CD4-positive, alpha-beta T cell (primary cell): ENCODE results near the gene SMYD3. TPM values are rescaled to one million over a fixed set of nuclear protein-coding genes. Genes with fewer than 3 reads are reported as not detected.

Experiments
- ATAC-seq: fragments of 200-7000 bp; cut with Tn5 transposase; one replicate; pipeline ENCODE4 v1.10.0; 2022; ENCODE audit warnings: mild to moderate bottlenecking; ENCODE audit not compliant: poor library complexity
- CTCF ChIA-PET: fragments of 350-600 bp; sonication (Branson Sonifier 250); formaldehyde crosslinking; loops from one replicate; lab custom pipeline; 2021; ENCODE audit warnings: antibody characterized with exemption, inconsistent platforms; lab: Charles Lee
- POLR2A ChIA-PET: fragments of 350-600 bp; sonication (Branson Sonifier 250); formaldehyde crosslinking; loops from one replicate; lab custom pipeline; 2021; ENCODE audit warnings: antibody characterized with exemption, inconsistent platforms; lab: Charles Lee
- DNase-seq, 14 experiments: peaks; one replicate each; pipeline ENCODE4 v3.0.0-alpha.2; 2013 to 2020; ENCODE audit warnings: mixed read lengths in 2 of 14
- H3K27ac ChIP-seq, 2 donors: one replicate each; pipeline versions ENCODE4 v1.5.1 to v1.7.0; 2013; ENCODE audit warnings: low read length in 2 of 2, low read depth in 1 of 2, mild to moderate bottlenecking in 1 of 2
- H3K27me3 ChIP-seq, 2 experiments: 1 replicate in 1 of 2; 2 replicates in 1 of 2; pipeline versions ENCODE4 v1.6.1 to v1.7.0; 2013; ENCODE audit warnings: low read length in 2 of 2, control low read depth in 1 of 2, mild to moderate bottlenecking in 1 of 2, moderate library complexity in 1 of 2; ENCODE audit not compliant: insufficient read depth in 2 of 2, control insufficient read depth in 1 of 2
- H3K36me3 ChIP-seq: one replicate; pipeline ENCODE4 v1.6.1; 2013; ENCODE audit warnings: low read length, control low read depth; ENCODE audit not compliant: insufficient read depth
- H3K4me1 ChIP-seq: one replicate; pipeline ENCODE4 v1.6.1; 2013; ENCODE audit warnings: low read length, control low read depth; ENCODE audit not compliant: insufficient read depth
- H3K4me3 ChIP-seq: one replicate; pipeline ENCODE4 v1.5.1; 2013; ENCODE audit warnings: mild to moderate bottlenecking, low read length, moderate library complexity
- H3K9me3 ChIP-seq, 2 experiments: 1 replicate in 1 of 2; 2 replicates in 1 of 2; pipeline versions ENCODE4 v1.6.1 to v1.7.0; 2013; ENCODE audit warnings: low read length in 2 of 2, mild to moderate bottlenecking in 2 of 2, control low read depth in 1 of 2, moderate library complexity in 1 of 2; ENCODE audit not compliant: control insufficient read depth in 1 of 2, insufficient read depth in 1 of 2
- H3K27ac Mint-ChIP-seq: one replicate; pipeline ENCODE4 v1.8.0; 2020; ENCODE audit warnings: mixed read lengths
- H3K27me3 Mint-ChIP-seq: one replicate; pipeline ENCODE4 v1.8.0; 2021; ENCODE audit warnings: mixed read lengths
- H3K36me3 Mint-ChIP-seq: one replicate; pipeline ENCODE4 v1.8.0; 2021; ENCODE audit warnings: low read depth, mixed read lengths
- H3K4me1 Mint-ChIP-seq: one replicate; pipeline ENCODE4 v1.8.0; 2021; ENCODE audit warnings: low read depth, mixed read lengths
- H3K4me3 Mint-ChIP-seq: one replicate; pipeline ENCODE4 v1.8.0; 2020; ENCODE audit warnings: mild to moderate bottlenecking, mixed read lengths
- H3K9me3 Mint-ChIP-seq: one replicate; pipeline ENCODE4 v1.8.0; 2020; ENCODE audit warnings: mixed read lengths
- CTCF ChIP-seq: fragments of 200-600 bp; IDR thresholded peaks from one replicate; pipeline ENCODE4 v1.8.0; 2022; ENCODE audit warnings: antibody characterized with exemption, mild to moderate bottlenecking
- intact Hi-C, 2 experiments: fragments of 100-400 bp; cut with DNase I in 1 of 2; cut with micrococcal nuclease in 1 of 2; formaldehyde crosslinking; loops; one replicate each; pipeline versions ENCODE4 v1.15.1 to v1.9.0; 2023 to 2025; cut with DNase I, micrococcal nuclease
- total RNA-seq, 174 experiments: library from RNA in 2 of 174; stranded (reverse) in 2 of 174; gene quantifications; one replicate each; pipeline ENCODE4 v1.2.3 and lab custom pipeline; 2021 to 2026

Gene SMYD3
- total RNA-seq, 2 experiments from 2014 or later, result 18.8 to 19.6 TPM

- H3K4me3 ChIP-seq, result no peak overlapping the region
- CTCF ChIA-PET, result no interaction called here
- peaks cover 31% of the 10 kb centered on the region for H3K36me3 Mint-ChIP-seq
- no peaks in the 10 kb centered on the region for H3K4me1 ChIP-seq
- no peak overlapping the region for H3K27ac ChIP-seq
- POLR2A ChIA-PET, result no interaction called here
- no peak overlapping the region for H3K4me3 Mint-ChIP-seq
- TF ChIP-seq CTCF, result no peak
- no peaks in the 10 kb centered on the region for H3K27me3 ChIP-seq
- H3K4me1 Mint-ChIP-seq, result no peaks in the 10 kb centered on the region
- H3K27ac Mint-ChIP-seq, result no peak overlapping the region
- no peaks in the 10 kb centered on the region for H3K36me3 ChIP-seq
- H3K9me3 Mint-ChIP-seq, result peaks cover 3% of the 10 kb centered on the region
- ATAC-seq (no peak), DNase-seq (no peak)
- intact Hi-C loops, result no loop called here
- H3K9me3 ChIP-seq, result no peaks in the 10 kb centered on the region
- H3K27me3 Mint-ChIP-seq, result no peaks in the 10 kb centered on the region
Measured at GRCh38 chr1:246052603-246053002, 454.5 kb downstream of the SMYD3 start.

- no peaks in the 10 kb centered on the region for H3K9me3 ChIP-seq
- Mint-ChIP-seq H3K4me1 (no peaks in the 10 kb centered on the region), H3K9me3 (peaks cover 3% of the 10 kb centered on the region), H3K36me3 (peaks cover 34% of the 10 kb centered on the region), H3K4me3 (no peak overlapping the region), H3K27ac (no peak overlapping the region), H3K27me3 (no peaks in the 10 kb centered on the region)
- H3K4me3 ChIP-seq, result no peak overlapping the region
- no peak overlapping the region for H3K27ac ChIP-seq
- intact Hi-C loops, result no loop called here
- TF ChIP-seq CTCF, result no peak
- H3K27me3 ChIP-seq, result no peaks in the 10 kb centered on the region
- H3K4me1 ChIP-seq, result no peaks in the 10 kb centered on the region
- ATAC-seq (no peak), DNase-seq (no peak)
- POLR2A ChIA-PET, result no interaction called here
- H3K36me3 ChIP-seq, result no peaks in the 10 kb centered on the region
- CTCF ChIA-PET, result no interaction called here
Measured at GRCh38 chr1:246051909-246052518, 455.1 kb downstream of the SMYD3 start.

- H3K27ac ChIP-seq, result no peak overlapping the region
- TF ChIP-seq CTCF, result no peak
- no peaks in the 10 kb centered on the region for H3K9me3 ChIP-seq
- ATAC-seq, result no peak
- DNase-seq, result no peak
- Mint-ChIP-seq H3K9me3 (no peaks in the 10 kb centered on the region), H3K27me3 (no peaks in the 10 kb centered on the region), H3K27ac (no peak overlapping the region), H3K4me1 (no peaks in the 10 kb centered on the region), H3K4me3 (no peak overlapping the region), H3K36me3 (peaks cover 27% of the 10 kb centered on the region)
- H3K36me3 ChIP-seq, result no peaks in the 10 kb centered on the region
- no peaks in the 10 kb centered on the region for H3K4me1 ChIP-seq
- POLR2A ChIA-PET, result no interaction called here
- CTCF ChIA-PET, result no interaction called here
- H3K4me3 ChIP-seq, result no peak overlapping the region
- no peaks in the 10 kb centered on the region for H3K27me3 ChIP-seq
- intact Hi-C loops, result no loop called here
Measured at GRCh38 chr1:246048693-246049092, 458.4 kb downstream of the SMYD3 start.
